BE2C (cell line): Measurements from ENCODE around the gene MGLL.

Experiments
- DNase-seq: peaks from one replicate; pipeline ENCODE4 v3.0.0-alpha.2; 2020
- H3K27me3 ChIP-seq: fragments of 250-450 bp; sonication (Bioruptor Pico); 2 replicates; pipeline ENCODE4 v1.5.1; 2020; ENCODE audit warnings: mild to moderate bottlenecking
- H3K36me3 ChIP-seq: fragments of 250-450 bp; sonication (Bioruptor Pico); 2 replicates; pipeline ENCODE4 v1.5.1; 2020; ENCODE audit warnings: mild to moderate bottlenecking
- H3K4me1 ChIP-seq: fragments of 250-450 bp; sonication (Bioruptor Pico); 2 replicates; pipeline ENCODE4 v1.5.1; 2020
- H3K4me3 ChIP-seq: 2 replicates; pipeline ENCODE4 v1.5.1; 2011; ENCODE audit warnings: low read depth, low read length
- H3K9me3 ChIP-seq: fragments of 250-450 bp; sonication (Bioruptor Pico); 2 replicates; pipeline ENCODE4 v1.5.1; 2020
- CTCF ChIP-seq: IDR thresholded peaks from 2 replicates; pipeline ENCODE4 v1.5.1; 2012; ENCODE audit warnings: mild to moderate bottlenecking, low read depth, low read length

MGLL gene

GRCh38 chr3:127743351-127744252 is 78.7 kb downstream of the MGLL start:
- Histone ChIP-seq H3K27me3 (no peaks in the 10 kb centered on the region), H3K4me3 (no peak overlapping the region), H3K4me1 (no peaks in the 10 kb centered on the region), H3K9me3 (no peaks in the 10 kb centered on the region), H3K36me3 (no peaks in the 10 kb centered on the region)
- DNase-seq, result no peak
- TF ChIP-seq CTCF, result no peak

- Histone ChIP-seq H3K36me3 (no peaks in the 10 kb centered on the region), H3K9me3 (no peaks in the 10 kb centered on the region), H3K4me3 (no peak overlapping the region), H3K4me1 (no peaks in the 10 kb centered on the region), H3K27me3 (no peaks in the 10 kb centered on the region)
- TF ChIP-seq CTCF, result no peak
- no peak for DNase-seq
Observed at GRCh38 chr3:127742580-127742979, 79.7 kb downstream of the MGLL start.

GRCh38 chr3:127741690-127742089 is 80.6 kb downstream of the MGLL start:
- Histone ChIP-seq H3K4me1 (no peaks in the 10 kb centered on the region), H3K4me3 (no peak overlapping the region), H3K9me3 (no peaks in the 10 kb centered on the region), H3K27me3 (no peaks in the 10 kb centered on the region), H3K36me3 (no peaks in the 10 kb centered on the region)
- TF ChIP-seq CTCF, result no peak
- no peak for DNase-seq

GRCh38 chr3:127741246-127741645 is 81.1 kb downstream of the MGLL start:
- Histone ChIP-seq H3K4me1 (no peaks in the 10 kb centered on the region), H3K9me3 (no peaks in the 10 kb centered on the region), H3K4me3 (no peak overlapping the region), H3K36me3 (no peaks in the 10 kb centered on the region), H3K27me3 (no peaks in the 10 kb centered on the region)
- TF ChIP-seq CTCF, result no peak
- DNase-seq, result no peak

GRCh38 chr3:127740136-127740915 is 82.0 kb downstream of the MGLL start:
- DNase-seq, result no peak

More at GRCh38 chr3:127740136-127740915, 82.0 kb downstream of the MGLL start:
- no peak overlapping the region for H3K4me3 ChIP-seq
- no peaks in the 10 kb centered on the region for H3K4me1 ChIP-seq
- H3K36me3 ChIP-seq, result no peaks in the 10 kb centered on the region
- TF ChIP-seq CTCF, result no peak
- no peaks in the 10 kb centered on the region for H3K27me3 ChIP-seq
- H3K9me3 ChIP-seq, result no peaks in the 10 kb centered on the region
